HepG2 (cell line): ENCODE measurements around the gene C2orf80. TPM values are rescaled to one million over a fixed set of nuclear protein-coding genes. Genes with fewer than 3 reads are reported as not detected.

Experiments
- CSRNP1 ChIP-seq: sonication (generic); formaldehyde crosslinking; IDR thresholded peaks from 2 replicates; pipeline ENCODE4 v1.8.1; 2023; ENCODE audit warnings: mild to moderate bottlenecking, missing genetic modification reagents
- ELF3 ChIP-seq: IDR thresholded peaks from 2 replicates; pipeline ENCODE4 v1.6.1; 2016; ENCODE audit warnings: missing genetic modification reagents, missing compliant biosample characterization
- GTF2F1 ChIP-seq: fragments of 150-350 bp; IDR thresholded peaks from 2 replicates; pipeline ENCODE4 v1.6.1; 2014; ENCODE audit warnings: low read length
- GZF1 ChIP-seq: sonication (generic); formaldehyde crosslinking; IDR thresholded peaks from 2 replicates; pipeline ENCODE4 v1.5.1; 2020; ENCODE audit warnings: mild to moderate bottlenecking, missing genetic modification reagents
- HOXA3 ChIP-seq: sonication (generic); formaldehyde crosslinking; IDR thresholded peaks from 2 replicates; pipeline ENCODE4 v1.5.0; 2020; ENCODE audit warnings: missing genetic modification reagents
- ISL2 ChIP-seq: sonication (generic); formaldehyde crosslinking; IDR thresholded peaks from 2 replicates; pipeline ENCODE4 v1.5.0; 2020; ENCODE audit warnings: missing genetic modification reagents
- KDM6A ChIP-seq: IDR thresholded peaks from 2 replicates; pipeline ENCODE4 v1.6.1; 2016; ENCODE audit warnings: low read depth
- NCOA2 ChIP-seq: sonication (generic); formaldehyde crosslinking; IDR thresholded peaks from 2 replicates; pipeline ENCODE4 v1.8.0; 2022; ENCODE audit warnings: inconsistent platforms
- PAWR ChIP-seq: sonication (generic); formaldehyde crosslinking; IDR thresholded peaks from 2 replicates; pipeline ENCODE4 v1.4.0; 2020; ENCODE audit warnings: missing genetic modification reagents, mild to moderate bottlenecking, borderline replicate concordance
- PCBP1 ChIP-seq: fragments of 200-400 bp; formaldehyde crosslinking; IDR thresholded peaks from 2 replicates; pipeline ENCODE4 v1.6.1; 2017; ENCODE audit warnings: mild to moderate bottlenecking, low read depth, low read length, borderline replicate concordance
- PHF21A ChIP-seq: sonication (generic); formaldehyde crosslinking; IDR thresholded peaks from 2 replicates; pipeline ENCODE4 v1.5.0; 2020; ENCODE audit warnings: mild to moderate bottlenecking, missing genetic modification reagents
- POGZ ChIP-seq: sonication (generic); formaldehyde crosslinking; IDR thresholded peaks from 2 replicates; pipeline ENCODE4 v1.4.0; 2020; ENCODE audit warnings: mild to moderate bottlenecking, missing genetic modification reagents
- PRMT3 ChIP-seq: sonication (generic); formaldehyde crosslinking; IDR thresholded peaks from 2 replicates; pipeline ENCODE4 v1.8.1; 2022; ENCODE audit warnings: low read depth, mild to moderate bottlenecking, moderate library complexity, missing genetic modification reagents, borderline replicate concordance
- ZNF331 ChIP-seq: sonication (generic); formaldehyde crosslinking; IDR thresholded peaks from 2 replicates; pipeline ENCODE4 v1.4.0; 2020; ENCODE audit warnings: missing genetic modification reagents
- ZNF577 ChIP-seq: sonication (generic); formaldehyde crosslinking; IDR thresholded peaks from 2 replicates; pipeline ENCODE4 v1.4.0; 2020; ENCODE audit warnings: mild to moderate bottlenecking, low read depth, missing genetic modification reagents, borderline replicate concordance
- ZNF773 ChIP-seq: sonication (generic); formaldehyde crosslinking; IDR thresholded peaks from 2 replicates; pipeline ENCODE4 v1.4.0; 2020; ENCODE audit warnings: missing genetic modification reagents, borderline replicate concordance
- ZSCAN22 ChIP-seq: sonication (generic); formaldehyde crosslinking; IDR thresholded peaks from 2 replicates; pipeline ENCODE4 v1.4.0; 2020; ENCODE audit warnings: mild to moderate bottlenecking, missing genetic modification reagents
- ZSCAN29 ChIP-seq: sonication (generic); formaldehyde crosslinking; conservative IDR thresholded peaks from 2 replicates; pipeline ENCODE4 v1.4.0; 2020; ENCODE audit warnings: mild to moderate bottlenecking, missing genetic modification reagents
- polyA plus RNA-seq, 8 experiments: library from polyadenylated mRNA; depleted of rRNA in 3 of 8; stranded (reverse) in 7 of 8; unstranded in 1 of 8; fragments of >200 nt; fragmentation: Illumina TruSeq in 4 of 8; extraction: Trizol in 4 of 8; gene quantifications; 2 replicates each; pipeline versions ENCODE4 v1.2.1 to v1.2.3, GENCODE V29; 2011 to 2016; ENCODE audit warnings: low read depth in 4 of 8, missing spikeins in 1 of 8, mixed read lengths in 1 of 8; ENCODE audit not compliant: insufficient read depth in 1 of 8
- total RNA-seq, 5 experiments: library from RNA; depleted of rRNA; stranded (reverse); fragments of >200 nt; fragmentation: Illumina TruSeq; extraction: Trizol; gene quantifications; 2 replicates each; pipeline ENCODE4 v1.2.3, GENCODE V29; 2016; ENCODE audit warnings: low read depth in 1 of 5
- TF ChIP-seq, protein P1 (sequence below): sonication (generic); formaldehyde crosslinking; IDR thresholded peaks from 2 replicates; pipeline ENCODE4 v1.4.0; 2020; ENCODE audit warnings: missing genetic modification reagents, borderline replicate concordance
- TF ChIP-seq, protein P2 (sequence below): IDR thresholded peaks from 2 replicates; pipeline ENCODE4 v1.6.1; 2018; ENCODE audit warnings: missing genetic modification reagents
- TF ChIP-seq, protein P3 (sequence below): sonication (generic); formaldehyde crosslinking; IDR thresholded peaks from 2 replicates; pipeline ENCODE4 v1.4.0; 2020; ENCODE audit warnings: missing genetic modification reagents

The C2orf80 gene
- total and polyA plus RNA-seq, 2 of the 13 experiments (the other 11 are each of a cell fraction or from before 2014, with no cell fraction given): not detected

GRCh38 chr2:208129744-208130711, 59.8 kb downstream of the C2orf80 start, which contains the start of gene CRYGC (continued):
- TF ChIP-seq PCBP1: no peak
- peak; percentile 57; the same call in 1 of the 2 replicates for TF ChIP-seq ZNF331 (CRISPR knock-in tag)
- TF ChIP-seq POGZ: peak; percentile 60
- TF ChIP-seq ZNF577: no peak
- TF ChIP-seq NCOA2 (CRISPR knock-in tag): peak; percentile 29; the same call in 1 of the 2 replicates
- peak; percentile 59 for TF ChIP-seq ELF3 (CRISPR knock-in tag)
- TF ChIP-seq ISL2 (CRISPR knock-in tag): peak; percentile 24; the same call in 1 of the 2 replicates
- TF ChIP-seq, protein P1, sequence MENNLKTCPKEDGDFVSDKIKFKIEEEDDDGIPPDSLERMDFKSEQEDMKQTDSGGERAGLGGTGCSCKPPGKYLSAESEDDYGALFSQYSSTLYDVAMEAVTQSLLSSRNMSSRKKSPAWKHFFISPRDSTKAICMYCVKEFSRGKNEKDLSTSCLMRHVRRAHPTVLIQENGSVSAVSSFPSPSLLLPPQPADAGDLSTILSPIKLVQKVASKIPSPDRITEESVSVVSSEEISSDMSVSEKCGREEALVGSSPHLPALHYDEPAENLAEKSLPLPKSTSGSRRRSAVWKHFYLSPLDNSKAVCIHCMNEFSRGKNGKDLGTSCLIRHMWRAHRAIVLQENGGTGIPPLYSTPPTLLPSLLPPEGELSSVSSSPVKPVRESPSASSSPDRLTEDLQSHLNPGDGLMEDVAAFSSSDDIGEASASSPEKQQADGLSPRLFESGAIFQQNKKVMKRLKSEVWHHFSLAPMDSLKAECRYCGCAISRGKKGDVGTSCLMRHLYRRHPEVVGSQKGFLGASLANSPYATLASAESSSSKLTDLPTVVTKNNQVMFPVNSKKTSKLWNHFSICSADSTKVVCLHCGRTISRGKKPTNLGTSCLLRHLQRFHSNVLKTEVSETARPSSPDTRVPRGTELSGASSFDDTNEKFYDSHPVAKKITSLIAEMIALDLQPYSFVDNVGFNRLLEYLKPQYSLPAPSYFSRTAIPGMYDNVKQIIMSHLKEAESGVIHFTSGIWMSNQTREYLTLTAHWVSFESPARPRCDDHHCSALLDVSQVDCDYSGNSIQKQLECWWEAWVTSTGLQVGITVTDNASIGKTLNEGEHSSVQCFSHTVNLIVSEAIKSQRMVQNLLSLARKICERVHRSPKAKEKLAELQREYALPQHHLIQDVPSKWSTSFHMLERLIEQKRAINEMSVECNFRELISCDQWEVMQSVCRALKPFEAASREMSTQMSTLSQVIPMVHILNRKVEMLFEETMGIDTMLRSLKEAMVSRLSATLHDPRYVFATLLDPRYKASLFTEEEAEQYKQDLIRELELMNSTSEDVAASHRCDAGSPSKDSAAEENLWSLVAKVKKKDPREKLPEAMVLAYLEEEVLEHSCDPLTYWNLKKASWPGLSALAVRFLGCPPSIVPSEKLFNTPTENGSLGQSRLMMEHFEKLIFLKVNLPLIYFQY (CRISPR knock-in tag): peak; percentile 81; the same call in 1 of the 2 replicates
- TF ChIP-seq ZSCAN29: no peak
- TF ChIP-seq GTF2F1: no peak
- TF ChIP-seq CSRNP1 (CRISPR knock-in tag): no peak
- TF ChIP-seq PRMT3 (CRISPR knock-in tag): no peak; the same call in 1 of the 2 replicates
- TF ChIP-seq, protein P2, sequence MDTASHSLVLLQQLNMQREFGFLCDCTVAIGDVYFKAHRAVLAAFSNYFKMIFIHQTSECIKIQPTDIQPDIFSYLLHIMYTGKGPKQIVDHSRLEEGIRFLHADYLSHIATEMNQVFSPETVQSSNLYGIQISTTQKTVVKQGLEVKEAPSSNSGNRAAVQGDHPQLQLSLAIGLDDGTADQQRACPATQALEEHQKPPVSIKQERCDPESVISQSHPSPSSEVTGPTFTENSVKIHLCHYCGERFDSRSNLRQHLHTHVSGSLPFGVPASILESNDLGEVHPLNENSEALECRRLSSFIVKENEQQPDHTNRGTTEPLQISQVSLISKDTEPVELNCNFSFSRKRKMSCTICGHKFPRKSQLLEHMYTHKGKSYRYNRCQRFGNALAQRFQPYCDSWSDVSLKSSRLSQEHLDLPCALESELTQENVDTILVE: 0 out of 2 replicates have a peak, but pooled peaks have one; percentile 43
- peak; percentile 62; the same call in 1 of the 2 replicates for TF ChIP-seq HOXA3 (CRISPR knock-in tag)
- TF ChIP-seq, protein P3, sequence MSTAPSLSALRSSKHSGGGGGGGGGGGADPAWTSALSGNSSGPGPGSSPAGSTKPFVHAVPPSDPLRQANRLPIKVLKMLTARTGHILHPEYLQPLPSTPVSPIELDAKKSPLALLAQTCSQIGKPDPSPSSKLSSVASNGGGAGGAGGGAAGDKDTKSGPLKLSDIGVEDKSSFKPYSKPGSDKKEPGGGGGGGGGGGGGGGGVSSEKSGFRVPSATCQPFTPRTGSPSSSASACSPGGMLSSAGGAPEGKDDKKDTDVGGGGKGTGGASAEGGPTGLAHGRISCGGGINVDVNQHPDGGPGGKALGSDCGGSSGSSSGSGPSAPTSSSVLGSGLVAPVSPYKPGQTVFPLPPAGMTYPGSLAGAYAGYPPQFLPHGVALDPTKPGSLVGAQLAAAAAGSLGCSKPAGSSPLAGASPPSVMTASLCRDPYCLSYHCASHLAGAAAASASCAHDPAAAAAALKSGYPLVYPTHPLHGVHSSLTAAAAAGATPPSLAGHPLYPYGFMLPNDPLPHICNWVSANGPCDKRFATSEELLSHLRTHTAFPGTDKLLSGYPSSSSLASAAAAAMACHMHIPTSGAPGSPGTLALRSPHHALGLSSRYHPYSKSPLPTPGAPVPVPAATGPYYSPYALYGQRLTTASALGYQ (CRISPR knock-in tag): 0 out of 2 replicates have a peak, but pooled peaks have one; percentile 42
- TF ChIP-seq ZSCAN22 (CRISPR knock-in tag): no peak
- peak; percentile 52 for TF ChIP-seq PHF21A (CRISPR knock-in tag)
- TF ChIP-seq KDM6A (CRISPR knock-in tag): peak; percentile 64; the same call in 1 of the 2 replicates
- no peak for TF ChIP-seq PAWR (CRISPR knock-in tag)
- peak; percentile 99 for TF ChIP-seq GZF1 (CRISPR knock-in tag)
- no peak for TF ChIP-seq ZNF773 (CRISPR knock-in tag)
